ENCODE measurements around the gene C2orf68. TPM values are rescaled to one million over a fixed set of nuclear protein-coding genes. Genes with fewer than 3 reads are reported as not detected.
A peak's percentile ranks its signal among the peaks of the same experiment; 100 is the strongest.
"Not testable (repeated sequence)": the region's sequence is repeated elsewhere in the genome, so short reads cannot be mapped to it uniquely, and the experiment has no call there.

The C2orf68 gene
- total RNA-seq, 1 experiment from 2014 or later, result 20.1 TPM

DNA sequence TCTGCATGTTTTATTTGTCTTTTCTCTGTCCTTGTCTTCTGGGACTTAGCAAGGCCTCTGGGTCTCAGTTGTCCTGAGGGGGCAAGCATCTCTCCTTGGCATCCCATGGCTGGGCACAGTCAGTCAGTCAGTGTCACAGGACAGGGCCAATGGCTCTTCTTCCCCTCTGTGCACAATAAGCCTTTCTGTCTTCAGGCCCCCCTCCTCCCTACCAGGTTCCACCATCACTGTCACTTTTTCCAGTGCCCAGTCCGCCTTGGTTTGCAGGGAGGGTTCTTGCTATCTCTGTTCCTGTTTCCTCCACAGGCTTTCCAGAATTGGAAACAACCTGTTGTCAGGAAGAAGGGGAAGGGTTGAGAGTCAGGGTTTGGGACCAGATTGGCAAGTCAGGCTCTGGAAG, 29.4 kb downstream of the C2orf68 start:
- DNase-seq (ENCODE audit: low spot score), result no peak

DNA sequence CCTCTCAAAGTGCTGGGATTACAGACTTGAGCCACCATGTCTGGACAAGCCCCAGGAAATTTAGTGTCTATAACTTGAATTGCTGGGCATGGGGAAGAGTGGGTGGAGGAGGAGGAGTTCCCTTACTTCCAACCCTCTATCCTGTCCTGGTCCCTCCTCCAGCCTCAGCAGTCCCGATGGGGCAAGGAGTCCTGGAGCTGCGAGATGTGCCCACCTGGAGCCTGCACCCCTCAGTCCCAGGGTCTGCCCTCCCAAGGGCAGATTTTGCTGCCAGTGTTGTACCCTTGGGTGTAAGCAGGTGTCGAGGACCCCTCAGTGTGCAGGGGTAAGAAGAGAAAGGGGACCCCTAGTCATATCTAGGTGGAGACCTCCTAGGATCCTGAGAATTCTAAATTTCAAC, 31.7 kb downstream of the C2orf68 start:
- no peak for DNase-seq (ENCODE audit: low spot score)

DNA sequence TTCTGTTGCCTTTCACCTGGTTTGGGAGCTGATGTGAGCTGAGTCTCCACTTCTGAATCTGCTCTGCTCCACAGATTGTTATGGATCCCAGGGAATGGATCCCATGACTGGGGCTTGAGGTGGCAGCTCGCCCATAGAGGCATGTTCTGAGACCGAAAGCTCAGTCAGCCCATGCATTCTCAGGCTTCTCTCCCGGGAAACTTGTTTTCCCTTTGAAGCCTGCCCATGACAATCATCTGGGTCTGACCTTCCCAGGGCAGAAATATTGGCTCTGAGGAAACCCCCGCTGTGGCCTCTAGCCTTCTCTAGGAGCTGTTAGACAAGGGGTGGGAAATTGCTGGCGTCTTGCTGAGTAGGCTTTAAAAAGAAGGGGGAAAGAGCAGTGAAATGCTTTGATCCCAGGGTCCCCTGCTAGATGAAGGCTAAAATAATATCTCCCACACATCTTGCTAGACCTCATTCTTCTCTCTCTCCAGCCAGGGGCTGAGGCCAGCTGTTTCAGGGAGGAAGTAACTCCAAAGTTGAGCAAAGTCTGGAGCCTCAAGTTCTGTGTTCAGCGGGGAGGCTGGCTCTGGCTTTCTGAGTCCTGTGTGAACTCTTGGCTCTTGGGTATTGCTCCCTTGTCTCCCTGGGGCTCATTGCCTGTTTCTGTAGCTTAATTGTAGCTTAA, 32.5 kb downstream of the C2orf68 start:
- DNase-seq (ENCODE audit: low spot score), result no peak

DNA sequence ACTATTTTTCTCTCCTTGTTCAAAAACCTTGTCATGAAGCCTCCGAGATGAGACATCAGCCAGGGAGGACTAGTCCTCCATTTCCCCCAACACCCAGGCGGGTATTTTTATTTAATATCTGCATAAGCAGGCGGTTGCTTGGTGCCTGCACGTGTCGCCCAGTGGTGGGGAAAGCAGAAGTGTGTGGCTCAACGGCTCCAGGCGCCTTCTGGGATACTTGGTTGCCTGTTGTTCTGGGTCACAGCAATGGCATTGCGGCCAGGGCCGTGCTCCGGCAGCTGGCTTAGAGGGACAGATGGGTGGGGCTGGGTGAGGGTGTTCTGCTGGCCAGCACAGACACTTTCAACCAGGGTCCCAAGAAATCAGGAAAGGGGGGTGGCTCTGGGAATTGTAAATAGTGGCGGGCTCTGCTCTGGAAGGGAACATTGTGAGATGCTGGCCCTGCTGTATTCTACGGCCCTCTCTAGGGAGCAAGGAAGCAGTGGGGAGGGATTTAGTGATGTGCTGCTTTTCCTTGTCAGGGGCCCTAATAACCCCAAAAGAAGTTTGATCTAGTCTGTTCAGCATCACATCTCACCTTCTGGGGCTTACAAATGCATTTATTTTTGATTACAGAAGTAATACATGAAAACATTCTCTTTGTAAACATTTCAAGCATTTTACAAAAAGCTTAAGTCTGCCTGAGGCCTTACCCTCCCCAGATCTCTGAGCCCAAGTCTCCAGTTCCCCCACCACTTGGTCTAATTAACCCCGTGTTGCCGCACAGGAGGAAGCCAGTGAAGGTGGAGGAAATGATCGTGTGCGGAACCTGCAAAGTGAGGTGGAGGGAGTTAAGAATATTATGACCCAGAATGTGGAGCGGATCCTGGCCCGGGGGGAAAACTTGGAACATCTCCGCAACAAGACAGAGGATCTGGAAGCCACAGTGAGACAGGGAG, 33.4 kb downstream of the C2orf68 start:
- no peak for DNase-seq (ENCODE audit: low spot score)

- DNase-seq (ENCODE audit: low spot score), result no peak
Observed at GRCh38 chr2:85577386-85578242, 34.3 kb downstream of the C2orf68 start, which contains the start of gene VAMP8. Gene VAMP8, plus strand, starts transcription at chr2:85577586. Its CDS starts 61 bp downstream, at chr2:85577647.

DNA sequence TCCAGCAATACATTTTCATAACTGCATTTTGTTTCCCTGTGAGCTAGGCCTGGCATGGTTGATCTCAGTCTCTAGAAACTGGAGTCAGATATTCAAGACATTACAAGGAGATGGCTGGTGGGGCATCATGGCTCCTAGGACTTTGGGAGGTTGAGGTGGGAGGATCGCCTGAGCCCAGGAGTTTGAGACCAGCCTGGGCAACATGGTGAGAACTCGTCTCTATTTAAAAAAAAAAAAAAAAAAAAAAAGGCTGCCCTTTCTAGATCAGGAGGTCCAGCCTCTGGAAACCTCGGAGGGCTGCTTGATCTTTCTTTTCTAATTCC, 34.8 kb downstream of the C2orf68 start:
- DNase-seq (ENCODE audit: low spot score), result no peak

DNA sequence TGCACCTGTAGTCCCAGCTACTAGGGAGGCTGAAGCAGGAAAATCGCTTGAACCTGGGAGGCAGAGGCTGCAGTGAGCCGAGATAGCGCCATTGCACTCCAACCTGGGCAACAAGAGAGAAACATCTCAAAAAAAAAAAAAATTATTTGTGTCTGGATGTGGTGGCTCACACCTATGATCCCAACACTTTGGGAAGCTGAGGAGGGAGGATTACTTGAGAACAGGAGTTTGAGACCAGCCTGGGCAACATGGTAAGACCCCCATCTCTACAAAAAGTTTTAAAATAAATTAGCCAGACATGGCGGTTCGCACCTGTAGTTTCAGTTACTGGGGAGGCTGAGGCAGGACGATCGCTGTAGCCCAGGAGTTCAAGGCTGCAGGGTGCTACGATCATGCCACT, 36.1 kb downstream of the C2orf68 start:
- no peak for DNase-seq (ENCODE audit: low spot score)

GRCh38 chr2:85566265-85566664, 45.6 kb downstream of the C2orf68 start:
- no peak for DNase-seq (ENCODE audit: low spot score)

DNA sequence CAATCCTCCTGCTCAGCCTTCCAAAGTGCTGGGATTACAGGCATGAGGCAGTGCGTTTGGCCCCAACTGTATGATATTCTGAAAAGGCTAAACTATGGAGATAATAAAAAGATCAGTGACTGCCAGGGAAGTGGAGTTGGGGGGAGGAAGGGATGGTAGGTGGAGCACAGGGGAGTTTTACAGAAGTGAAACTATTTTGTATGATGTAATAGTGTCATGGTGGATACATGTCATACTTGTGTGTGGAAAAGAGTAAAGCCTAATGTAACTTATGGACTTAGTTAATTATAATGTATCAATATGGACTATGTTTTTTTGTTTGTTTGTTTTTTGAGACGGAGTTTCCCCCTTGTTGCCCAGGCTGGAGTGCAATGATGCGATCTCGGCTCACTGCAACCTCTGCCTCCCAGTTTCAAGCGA, 47.7 kb downstream of the C2orf68 start:
- DNase-seq (ENCODE audit: low spot score), result no peak

- DNase-seq (ENCODE audit: low spot score), result peak; percentile 89
Observed at GRCh38 chr2:85561280-85562212, 50.3 kb downstream of the C2orf68 start, which contains the start of gene GGCX. Gene GGCX, minus strand, starts transcription at chr2:85561493. Its CDS starts 65 bp downstream, at chr2:85561428.

GRCh38 chr2:85560812-85561279, 51.0 kb downstream of the C2orf68 start:
- DNase-seq (ENCODE audit: low spot score), result no peak

DNA sequence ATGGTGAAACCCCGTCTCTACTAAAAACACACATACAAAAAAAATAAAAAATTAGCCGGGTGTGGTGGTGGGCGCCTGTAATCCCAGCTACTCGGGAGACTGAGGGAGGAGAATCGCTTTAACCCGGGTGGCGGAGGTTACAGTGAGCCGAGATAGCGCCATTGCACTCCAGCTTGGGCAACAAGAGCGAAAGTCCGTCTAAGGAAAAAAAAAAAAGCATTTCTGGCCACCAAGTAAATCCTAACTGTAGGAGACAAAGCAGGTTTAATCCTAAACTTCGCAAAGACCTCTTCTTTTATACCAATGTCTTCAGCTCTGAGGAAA, 51.5 kb downstream of the C2orf68 start:
- not testable (repeated sequence) for DNase-seq (ENCODE audit: low spot score)

DNA sequence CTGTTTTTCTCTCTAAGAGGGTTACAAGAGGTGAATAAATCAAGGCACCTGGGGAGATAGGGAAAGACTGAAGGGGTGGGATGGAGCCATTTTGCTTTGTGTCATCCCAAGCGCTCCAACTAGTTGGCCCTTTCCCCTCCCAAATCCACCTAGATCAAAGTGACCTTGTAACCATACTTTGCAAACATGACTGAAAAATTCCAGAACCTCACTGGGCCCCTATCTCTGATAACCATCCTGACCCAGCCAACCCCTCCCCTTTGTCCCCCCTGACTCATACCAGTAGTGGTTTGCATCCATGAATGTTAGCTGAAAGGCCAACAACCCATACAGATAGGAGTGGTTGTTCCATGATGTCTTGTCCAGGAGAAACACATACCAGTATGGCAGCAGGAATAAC, 53.7 kb downstream of the C2orf68 start:
- DNase-seq (ENCODE audit: low spot score), result no peak

GRCh38 chr2:85557130-85557529, 54.7 kb downstream of the C2orf68 start:
- no peak for DNase-seq (ENCODE audit: low spot score)

Other genes starting within 250 kb of the C2orf68 start
- gene CAPG, start 201.7 kb downstream of the C2orf68 start, total RNA-seq (2014; rRNA removed; shearing (Covaris generic)), result 286 and 301 TPM in 2 replicates
- not detected in 2 replicates for gene SH2D6, start 193.4 kb downstream of the C2orf68 start, total RNA-seq (2014; rRNA removed; shearing (Covaris generic))
- gene MAT2A, start 72.9 kb downstream of the C2orf68 start, total RNA-seq (2014; rRNA removed; shearing (Covaris generic)), result 30.6 and 52.6 TPM in 2 replicates
- 36.8 and 44.7 TPM in 2 replicates for gene GGCX, start 50.6 kb downstream of the C2orf68 start, total RNA-seq (2014; rRNA removed; shearing (Covaris generic))
- 0.43 and 1.3 TPM in 2 replicates for gene VAMP8, start 34.5 kb downstream of the C2orf68 start, total RNA-seq (2014; rRNA removed; shearing (Covaris generic))
- gene VAMP5, start 27.6 kb downstream of the C2orf68 start, total RNA-seq (2014; rRNA removed; shearing (Covaris generic)), result 0.77 and 1.8 TPM in 2 replicates
- gene RNF181, start 16.3 kb downstream of the C2orf68 start, total RNA-seq (2014; rRNA removed; shearing (Covaris generic)), result 286 and 303 TPM in 2 replicates
- gene TMEM150A, start 9.4 kb downstream of the C2orf68 start, total RNA-seq (2014; rRNA removed; shearing (Covaris generic)), result 10.2 and 11.1 TPM in 2 replicates
- 73.4 and 81.2 TPM in 2 replicates for gene USP39, start 4.1 kb upstream of the C2orf68 start, total RNA-seq (2014; rRNA removed; shearing (Covaris generic))
- not detected in 2 replicates for gene SFTPB, start 56.1 kb upstream of the C2orf68 start, total RNA-seq (2014; rRNA removed; shearing (Covaris generic))
- gene GNLY, start 82.3 kb upstream of the C2orf68 start, total RNA-seq (2014; rRNA removed; shearing (Covaris generic)), result not detected in 2 replicates
- gene ATOH8, start 141.9 kb upstream of the C2orf68 start, total RNA-seq (2014; rRNA removed; shearing (Covaris generic)), result 13.1 and 13.6 TPM in 2 replicates